ENCODE results near the gene VAC14.

DNA sequence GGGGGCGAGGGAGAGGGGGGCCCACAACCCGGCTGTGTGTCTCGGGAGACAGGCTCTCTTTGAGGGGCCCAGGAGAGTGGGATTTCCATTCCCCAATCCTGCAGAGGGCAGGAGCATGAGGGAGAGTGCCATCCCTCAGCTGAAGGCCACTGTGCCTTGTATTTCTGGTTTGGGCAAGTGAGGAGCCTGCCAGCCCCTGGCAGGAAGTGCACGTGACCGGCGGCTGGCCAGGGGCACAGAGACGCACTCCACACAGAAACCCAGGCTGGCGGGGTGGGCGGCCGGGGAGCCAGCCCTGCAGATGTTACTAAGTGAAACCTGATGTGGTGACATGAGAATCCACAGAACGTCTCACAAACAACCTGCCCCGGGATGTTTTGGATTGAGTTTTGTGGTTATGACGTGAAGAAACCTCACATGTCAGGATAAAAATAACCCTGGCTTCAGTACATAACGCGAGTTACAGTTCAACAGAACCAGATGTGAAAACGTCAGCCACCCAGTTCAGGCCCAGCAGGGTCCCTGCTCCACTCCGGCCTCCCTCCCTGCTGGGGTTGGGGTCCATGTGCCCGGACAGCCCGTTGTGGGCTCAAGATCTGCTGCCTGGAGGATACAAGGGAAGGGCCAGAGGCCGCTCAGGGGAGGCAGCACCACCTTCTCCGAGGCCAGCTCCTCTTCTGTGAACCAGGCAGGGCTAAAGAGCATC lies 63.4 kb downstream of the VAC14 start:
- TF ChIP-seq POLR2A (IDR thresholded peaks at IDR 0.05): peak in 1 of 2 donors; percentile 11
- TF ChIP-seq, protein P1, sequence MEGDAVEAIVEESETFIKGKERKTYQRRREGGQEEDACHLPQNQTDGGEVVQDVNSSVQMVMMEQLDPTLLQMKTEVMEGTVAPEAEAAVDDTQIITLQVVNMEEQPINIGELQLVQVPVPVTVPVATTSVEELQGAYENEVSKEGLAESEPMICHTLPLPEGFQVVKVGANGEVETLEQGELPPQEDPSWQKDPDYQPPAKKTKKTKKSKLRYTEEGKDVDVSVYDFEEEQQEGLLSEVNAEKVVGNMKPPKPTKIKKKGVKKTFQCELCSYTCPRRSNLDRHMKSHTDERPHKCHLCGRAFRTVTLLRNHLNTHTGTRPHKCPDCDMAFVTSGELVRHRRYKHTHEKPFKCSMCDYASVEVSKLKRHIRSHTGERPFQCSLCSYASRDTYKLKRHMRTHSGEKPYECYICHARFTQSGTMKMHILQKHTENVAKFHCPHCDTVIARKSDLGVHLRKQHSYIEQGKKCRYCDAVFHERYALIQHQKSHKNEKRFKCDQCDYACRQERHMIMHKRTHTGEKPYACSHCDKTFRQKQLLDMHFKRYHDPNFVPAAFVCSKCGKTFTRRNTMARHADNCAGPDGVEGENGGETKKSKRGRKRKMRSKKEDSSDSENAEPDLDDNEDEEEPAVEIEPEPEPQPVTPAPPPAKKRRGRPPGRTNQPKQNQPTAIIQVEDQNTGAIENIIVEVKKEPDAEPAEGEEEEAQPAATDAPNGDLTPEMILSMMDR (IDR thresholded peaks at IDR 0.05): no peak
